ENCODE measurements around the gene ETFB.

GRCh38 chr19:51354742-51355148 is 11.4 kb downstream of the ETFB start:
- TF ChIP-seq POLR2A (IDR thresholded peaks at IDR 0.05) = no peak
- TF ChIP-seq CTCF (IDR thresholded peaks at IDR 0.05) = no peak

Measured in vagina (tissue), 2 donors.